Measurements from ENCODE around the gene ASIC1. TPM values are rescaled to one million over a fixed set of nuclear protein-coding genes. Genes with fewer than 3 reads are reported as not detected.
A peak's percentile ranks its signal among the peaks of the same experiment; 100 is the strongest.

Gene ASIC1
- polyA plus RNA-seq, 3 donors: not detected

- intact Hi-C loops (cut with micrococcal nuclease): no loop called here
- no peaks in the 10 kb centered on the region for H3K27me3 ChIP-seq (ENCODE audit: control insufficient read depth in 2 of 2, insufficient read depth in 2 of 2, low read length in 2 of 2)
- H3K9ac ChIP-seq (ENCODE audit: insufficient read depth, low read length, poor library complexity, severe bottlenecking): no peak overlapping the region
- H3K27ac Mint-ChIP-seq: peak overlapping the region in 1 of 7 donors; percentile 15
- no peaks in the 10 kb centered on the region for H3K4me1 Mint-ChIP-seq
- H3K36me3 ChIP-seq (replicated peaks in 1 of 2; ENCODE audit: control insufficient read depth in 1 of 2, insufficient read depth in 2 of 2, low read length in 2 of 2): peaks cover 8 to 19% of the 10 kb centered on the region in 2 donors
- TF ChIP-seq CTCF (IDR thresholded peaks at IDR 0.05): no peak
- H3K27ac ChIP-seq (ENCODE audit: low read depth in 1 of 2, low read length in 2 of 2): no peak overlapping the region
- H3K36me3 Mint-ChIP-seq: peaks cover 16 to 21% of the 10 kb centered on the region in 2 donors
- H3K4me3 ChIP-seq (replicated peaks in 1 of 3; ENCODE audit: low read depth in 2 of 3, low read length in 3 of 3): no peak overlapping the region
- no peak for DNase-seq
- no peaks in the 10 kb centered on the region for H4K20me1 ChIP-seq (ENCODE audit: insufficient read depth, low read length)
- no peaks in the 10 kb centered on the region for H3K79me2 ChIP-seq (ENCODE audit: insufficient read depth, low read length)
- no peaks in the 10 kb centered on the region for H3K4me1 ChIP-seq (ENCODE audit: control insufficient read depth in 1 of 2, insufficient read depth in 2 of 2, low read length in 2 of 2)
- H3K9me3 Mint-ChIP-seq: peaks cover 0 to 2% (median 0%) of the 10 kb centered on the region in 7 donors
- H3K4me2 ChIP-seq (replicated peaks; ENCODE audit: extremely low read depth, low read length, poor library complexity, severe bottlenecking): no peak overlapping the region
- no peak overlapping the region for H2AFZ ChIP-seq (ENCODE audit: insufficient read depth, low read depth, low read length, poor library complexity, severe bottlenecking)
- 93% methylated on average over 6 of the region's 14 CpGs for WGBS (ENCODE audit: insufficient coverage)
- H3K9me3 ChIP-seq (replicated peaks in 1 of 2; ENCODE audit: control insufficient read depth in 1 of 2, insufficient read depth in 1 of 2, low read length in 2 of 2): no peaks in the 10 kb centered on the region
- H3K27me3 Mint-ChIP-seq (ENCODE audit: low read depth in 3 of 3): peaks cover 3 to 5% (median 5%) of the 10 kb centered on the region in 3 donors
- no peak overlapping the region for H3K4me3 Mint-ChIP-seq
Measured at GRCh38 chr12:50104417-50105366, 47.3 kb downstream of the ASIC1 start.

- Histone ChIP-seq H2AFZ (ENCODE audit: insufficient read depth, low read depth, low read length, poor library complexity, severe bottlenecking) (no peak overlapping the region), H3K27me3 (ENCODE audit: control insufficient read depth in 2 of 2, insufficient read depth in 2 of 2, low read length in 2 of 2) (no peaks in the 10 kb centered on the region), H4K20me1 (ENCODE audit: insufficient read depth, low read length) (no peaks in the 10 kb centered on the region), H3K9ac (ENCODE audit: insufficient read depth, low read length, poor library complexity, severe bottlenecking) (no peak overlapping the region), H3K4me3 (replicated peaks in 1 of 3; ENCODE audit: low read depth in 2 of 3, low read length in 3 of 3) (no peak overlapping the region), H3K36me3 (replicated peaks in 1 of 2; ENCODE audit: control insufficient read depth in 1 of 2, insufficient read depth in 2 of 2, low read length in 2 of 2) (peaks cover 2 to 7% of the 10 kb centered on the region in 2 donors), H3K79me2 (ENCODE audit: insufficient read depth, low read length) (no peaks in the 10 kb centered on the region), H3K9me3 (replicated peaks in 1 of 2; ENCODE audit: control insufficient read depth in 1 of 2, insufficient read depth in 1 of 2, low read length in 2 of 2) (no peaks in the 10 kb centered on the region), H3K4me1 (ENCODE audit: control insufficient read depth in 1 of 2, insufficient read depth in 2 of 2, low read length in 2 of 2) (peaks cover 1 to 8% of the 10 kb centered on the region in 2 donors), H3K27ac (ENCODE audit: low read depth in 1 of 2, low read length in 2 of 2) (no peak overlapping the region), H3K4me2 (replicated peaks; ENCODE audit: extremely low read depth, low read length, poor library complexity, severe bottlenecking) (no peak overlapping the region)
- no peak overlapping the region for H3K4me3 Mint-ChIP-seq
- TF ChIP-seq CTCF (IDR thresholded peaks at IDR 0.05): no peak
- intact Hi-C loops (cut with micrococcal nuclease): no loop called here
- peaks cover 5 to 7% (median 5%) of the 10 kb centered on the region in 3 donors for H3K27me3 Mint-ChIP-seq (ENCODE audit: low read depth in 3 of 3)
- no peak for DNase-seq
- peaks cover 7% of the 10 kb centered on the region for H3K4me1 Mint-ChIP-seq
- WGBS (ENCODE audit: insufficient coverage): 96% methylated on average over 9 of the region's 12 CpGs
- peak overlapping the region in 1 of 7 donors; percentile 26 for H3K27ac Mint-ChIP-seq
- H3K9me3 Mint-ChIP-seq: peaks cover 0 to 2% (median 0%) of the 10 kb centered on the region in 7 donors
- peaks cover 8 to 10% of the 10 kb centered on the region in 2 donors for H3K36me3 Mint-ChIP-seq
Measured at GRCh38 chr12:50105913-50106450, 48.6 kb downstream of the ASIC1 start.

Measured in CD14-positive monocyte (primary cell).